ENCODE measurements around the gene UBN2.

UBN2 gene

GRCh38 chr7:139232904-139233303 is 1.9 kb downstream of the UBN2 start:
- no peak for TF ChIP-seq CTCF (IDR thresholded peaks at IDR 0.05; ENCODE audit: borderline replicate concordance, insufficient read depth, low read depth, low read length)

GRCh38 chr7:139241258-139241657 is 10.2 kb downstream of the UBN2 start:
- H3K4me3 ChIP-seq (ENCODE audit: low read depth, low read length) = no peak overlapping the region
- TF ChIP-seq CTCF (IDR thresholded peaks at IDR 0.05; ENCODE audit: borderline replicate concordance, insufficient read depth, low read depth, low read length) = no peak

More at GRCh38 chr7:139232904-139233303, 1.9 kb downstream of the UBN2 start:
- H3K4me3 ChIP-seq (ENCODE audit: low read depth, low read length) = no peak overlapping the region

GRCh38 chr7:139242741-139243281 is 11.8 kb downstream of the UBN2 start:
- H3K4me3 ChIP-seq (ENCODE audit: low read depth, low read length) = no peak overlapping the region
- no peak for TF ChIP-seq CTCF (IDR thresholded peaks at IDR 0.05; ENCODE audit: borderline replicate concordance, insufficient read depth, low read depth, low read length)

- no peak overlapping the region for H3K4me3 ChIP-seq (ENCODE audit: low read depth, low read length)
- no peak for TF ChIP-seq CTCF (IDR thresholded peaks at IDR 0.05; ENCODE audit: borderline replicate concordance, insufficient read depth, low read depth, low read length)
These were observed 14.4 kb downstream of the UBN2 start for GRCh38 chr7:139245401-139245800.

- no peak overlapping the region for H3K4me3 ChIP-seq (ENCODE audit: low read depth, low read length)
These were observed 15.5 kb downstream of the UBN2 start for GRCh38 chr7:139246494-139246893.

GRCh38 chr7:139246905-139247304 is 15.9 kb downstream of the UBN2 start:
- no peak for TF ChIP-seq CTCF (IDR thresholded peaks at IDR 0.05; ENCODE audit: borderline replicate concordance, insufficient read depth, low read depth, low read length)
- H3K4me3 ChIP-seq (ENCODE audit: low read depth, low read length) = no peak overlapping the region

More at GRCh38 chr7:139246494-139246893, 15.5 kb downstream of the UBN2 start:
- no peak for TF ChIP-seq CTCF (IDR thresholded peaks at IDR 0.05; ENCODE audit: borderline replicate concordance, insufficient read depth, low read depth, low read length)

- TF ChIP-seq CTCF (IDR thresholded peaks at IDR 0.05; ENCODE audit: borderline replicate concordance, insufficient read depth, low read depth, low read length) = no peak
- H3K4me3 ChIP-seq (ENCODE audit: low read depth, low read length) = no peak overlapping the region
These were observed 18.3 kb downstream of the UBN2 start for GRCh38 chr7:139249179-139249810.

All from GM12875 (cell line).